AG04450 (cell line): ENCODE results near the gene PLXNA4. TPM values are rescaled to one million over a fixed set of nuclear protein-coding genes. Genes with fewer than 3 reads are reported as not detected.

Source experiments
- CTCF ChIA-PET: fragments of 300-600, 350-600 bp; formaldehyde crosslinking; extraction: SDS; loops from one replicate; lab custom pipeline; 2022; ENCODE audit warnings: antibody characterized with exemption, inconsistent platforms; lab: Charles Lee
- POLR2A ChIA-PET: fragments of 350-600 bp; formaldehyde crosslinking; extraction: SDS; loops from one replicate; lab custom pipeline; 2021; ENCODE audit warnings: antibody characterized with exemption, inconsistent platforms; lab: Yijun Ruan, JAX
- DNase-seq: peaks from one replicate; pipeline ENCODE4 v3.0.0-alpha.2; 2011; ENCODE audit warnings: low read depth, low spot score
- H3K27ac ChIP-seq: one replicate; pipeline ENCODE4 v1.5.1; 2012; ENCODE audit warnings: low read depth, low read length, control low read depth
- H3K27me3 ChIP-seq: one replicate; pipeline ENCODE4 v1.6.0; 2012; ENCODE audit warnings: low read length; ENCODE audit not compliant: control insufficient read depth, insufficient read depth
- H3K4me3 ChIP-seq: 2 replicates; pipeline ENCODE4 v1.5.1; 2011; ENCODE audit warnings: mild to moderate bottlenecking, low read depth, low read length, control low read depth
- H3K9me3 ChIP-seq: 2 replicates; pipeline ENCODE4 v1.5.1; 2012; ENCODE audit warnings: low read length; ENCODE audit not compliant: control insufficient read depth, insufficient read depth
- polyA plus RNA-seq: library from polyadenylated mRNA; depleted of rRNA; stranded (reverse); fragments of >200 nt; gene quantifications from 2 replicates; pipeline ENCODE4 v1.2.3, GENCODE V29; 2011
- TF ChIP-seq, protein P1 (sequence below): IDR thresholded peaks from 2 replicates; pipeline ENCODE4 v1.5.1; 2011; ENCODE audit warnings: low read depth, low read length, control low read depth, inconsistent platforms

PLXNA4 gene
- polyA plus RNA-seq, 1 experiment = 0.05 TPM

DNA sequence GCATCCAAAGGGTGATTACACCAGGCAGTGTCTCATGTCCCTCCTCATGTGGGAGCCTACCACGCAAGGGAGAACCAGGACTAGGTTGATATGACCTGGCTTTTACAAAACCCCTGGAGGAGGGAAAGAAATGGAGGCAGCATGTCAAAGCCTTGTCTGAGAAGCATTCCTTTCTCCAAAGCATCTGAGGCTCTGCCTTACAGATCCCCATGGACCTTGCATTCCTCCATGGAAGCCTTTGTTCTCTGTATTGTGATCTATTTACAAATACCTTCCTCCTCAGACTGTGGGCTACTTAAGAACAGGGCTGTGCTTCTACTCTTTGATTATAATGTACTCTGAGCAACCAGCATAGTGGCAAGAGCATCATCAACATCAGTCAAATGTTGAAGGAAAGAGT is 197.0 kb downstream of the PLXNA4 start:
- H3K27me3 ChIP-seq = no peaks in the 10 kb centered on the region
- TF ChIP-seq, protein P1, sequence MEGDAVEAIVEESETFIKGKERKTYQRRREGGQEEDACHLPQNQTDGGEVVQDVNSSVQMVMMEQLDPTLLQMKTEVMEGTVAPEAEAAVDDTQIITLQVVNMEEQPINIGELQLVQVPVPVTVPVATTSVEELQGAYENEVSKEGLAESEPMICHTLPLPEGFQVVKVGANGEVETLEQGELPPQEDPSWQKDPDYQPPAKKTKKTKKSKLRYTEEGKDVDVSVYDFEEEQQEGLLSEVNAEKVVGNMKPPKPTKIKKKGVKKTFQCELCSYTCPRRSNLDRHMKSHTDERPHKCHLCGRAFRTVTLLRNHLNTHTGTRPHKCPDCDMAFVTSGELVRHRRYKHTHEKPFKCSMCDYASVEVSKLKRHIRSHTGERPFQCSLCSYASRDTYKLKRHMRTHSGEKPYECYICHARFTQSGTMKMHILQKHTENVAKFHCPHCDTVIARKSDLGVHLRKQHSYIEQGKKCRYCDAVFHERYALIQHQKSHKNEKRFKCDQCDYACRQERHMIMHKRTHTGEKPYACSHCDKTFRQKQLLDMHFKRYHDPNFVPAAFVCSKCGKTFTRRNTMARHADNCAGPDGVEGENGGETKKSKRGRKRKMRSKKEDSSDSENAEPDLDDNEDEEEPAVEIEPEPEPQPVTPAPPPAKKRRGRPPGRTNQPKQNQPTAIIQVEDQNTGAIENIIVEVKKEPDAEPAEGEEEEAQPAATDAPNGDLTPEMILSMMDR = no peak
- H3K4me3 ChIP-seq = no peak overlapping the region
- CTCF ChIA-PET = no interaction called here
- POLR2A ChIA-PET = no interaction called here
- H3K9me3 ChIP-seq = no peaks in the 10 kb centered on the region
- no peak for DNase-seq
- H3K27ac ChIP-seq = no peak overlapping the region

DNA sequence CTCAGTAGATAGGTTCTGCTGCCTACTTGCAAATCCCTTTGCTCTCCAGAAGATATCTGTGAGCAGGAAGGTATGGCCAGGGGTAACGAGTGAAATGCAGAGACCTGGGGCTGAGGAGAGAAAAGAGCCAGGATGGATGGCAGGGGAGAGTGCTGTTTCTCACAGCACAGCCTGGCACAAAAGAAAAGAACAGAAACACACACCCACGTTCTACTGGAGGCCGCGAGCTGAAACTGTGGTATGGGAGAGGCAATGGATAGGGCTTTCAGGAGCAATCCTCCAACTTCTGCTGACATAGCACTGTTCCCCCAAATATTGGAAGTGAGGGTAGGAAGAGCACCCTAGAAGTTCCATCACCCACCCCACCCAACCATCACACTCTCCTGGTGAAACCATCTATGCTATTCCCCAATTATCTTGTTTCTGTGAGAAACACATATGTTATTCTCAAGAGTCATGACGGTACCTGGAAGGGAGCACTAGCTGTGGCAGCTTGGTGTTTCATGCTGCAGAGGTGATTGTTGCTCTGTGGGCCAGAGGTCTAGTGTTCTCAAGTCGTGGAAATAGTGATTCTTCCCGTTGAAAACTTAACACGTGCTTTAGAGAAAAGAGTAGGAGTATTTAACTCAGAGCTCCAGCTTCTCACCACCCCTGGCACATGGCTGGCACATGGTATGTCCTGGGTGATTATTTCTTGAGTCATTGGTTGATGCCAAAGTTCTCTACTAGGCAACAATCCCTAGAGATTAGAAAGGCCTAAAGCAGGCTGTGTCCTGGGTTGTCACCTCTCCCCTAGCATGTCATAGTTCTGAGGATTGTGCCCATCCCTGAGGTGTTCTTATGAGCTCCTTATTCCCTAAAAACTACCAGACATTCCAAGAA is 198.3 kb downstream of the PLXNA4 start:
- ChIA-PET POLR2A (no interaction called here), CTCF (no interaction called here)
- Histone ChIP-seq H3K27me3 (no peaks in the 10 kb centered on the region), H3K27ac (no peak overlapping the region), H3K9me3 (no peaks in the 10 kb centered on the region), H3K4me3 (no peak overlapping the region)
- no peak for DNase-seq
- TF ChIP-seq, protein P1 = no peak

DNA sequence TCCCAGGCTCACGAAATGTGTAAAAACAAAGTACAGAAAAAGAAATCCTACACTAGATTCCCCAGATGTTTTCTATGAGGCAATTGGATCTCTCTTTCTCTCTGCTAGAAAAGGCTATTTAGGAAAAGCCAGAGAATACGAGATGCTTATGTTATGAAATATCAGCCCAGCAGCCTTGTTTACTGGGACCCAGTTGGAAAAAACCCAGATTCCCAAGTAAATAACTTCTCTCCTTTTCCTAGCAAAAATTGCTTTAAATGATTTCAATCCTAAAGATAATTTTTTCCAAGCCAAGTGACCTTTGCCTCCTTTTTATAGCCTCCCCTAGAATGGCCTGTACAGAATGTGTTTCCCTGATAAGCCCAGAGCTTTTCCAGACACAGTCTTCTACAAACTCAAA is 199.3 kb downstream of the PLXNA4 start:
- Histone ChIP-seq H3K9me3 (no peaks in the 10 kb centered on the region), H3K27me3 (no peaks in the 10 kb centered on the region), H3K4me3 (no peak overlapping the region), H3K27ac (no peak overlapping the region)
- no peak for DNase-seq
- TF ChIP-seq, protein P1 = no peak
- CTCF ChIA-PET = no interaction called here
- POLR2A ChIA-PET = interaction anchor here (0.7 kb wide), 1 partner anchor 299 kb away, joined by 4 read pairs; no protein-coding TSS in a partner anchor

DNA sequence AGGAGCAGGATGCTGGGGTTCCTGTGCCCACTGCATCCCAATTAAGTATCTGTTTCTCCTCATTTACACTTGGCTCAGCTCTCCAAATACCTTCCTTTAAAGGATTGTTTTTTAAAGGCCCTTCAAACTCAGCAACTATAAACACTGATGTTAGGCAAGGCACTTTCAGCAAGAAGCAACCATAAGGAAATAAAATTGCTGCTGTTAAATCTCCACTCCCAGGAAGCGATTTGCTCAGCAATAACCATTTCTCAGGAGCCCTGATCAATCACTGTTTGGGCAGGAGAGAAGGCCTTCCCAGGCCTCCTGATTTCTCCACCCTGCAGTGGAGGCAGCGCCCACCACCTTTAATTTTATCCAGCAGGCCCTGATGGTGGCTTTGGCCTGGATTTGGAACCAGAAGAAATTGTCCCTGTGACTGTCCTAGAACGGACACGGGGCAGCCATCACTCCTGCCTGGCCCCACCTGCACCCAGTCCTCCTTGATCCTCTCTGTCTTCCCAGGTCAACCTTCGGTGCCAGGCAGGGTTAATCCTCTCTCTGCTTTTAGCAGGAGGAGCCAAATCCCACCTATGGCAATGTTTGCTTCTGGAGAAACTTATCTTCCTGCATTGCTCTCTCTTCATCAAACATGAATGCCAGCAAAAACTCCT is 199.8 kb downstream of the PLXNA4 start:
- Histone ChIP-seq H3K27ac (no peak overlapping the region), H3K9me3 (no peaks in the 10 kb centered on the region), H3K27me3 (no peaks in the 10 kb centered on the region), H3K4me3 (no peak overlapping the region)
- TF ChIP-seq, protein P1 = no peak
- ChIA-PET POLR2A (interaction anchor here (0.7 kb wide), 1 partner anchor 298 kb away, joined by 4 read pairs; no protein-coding TSS in a partner anchor), CTCF (no interaction called here)
- no peak for DNase-seq

DNA sequence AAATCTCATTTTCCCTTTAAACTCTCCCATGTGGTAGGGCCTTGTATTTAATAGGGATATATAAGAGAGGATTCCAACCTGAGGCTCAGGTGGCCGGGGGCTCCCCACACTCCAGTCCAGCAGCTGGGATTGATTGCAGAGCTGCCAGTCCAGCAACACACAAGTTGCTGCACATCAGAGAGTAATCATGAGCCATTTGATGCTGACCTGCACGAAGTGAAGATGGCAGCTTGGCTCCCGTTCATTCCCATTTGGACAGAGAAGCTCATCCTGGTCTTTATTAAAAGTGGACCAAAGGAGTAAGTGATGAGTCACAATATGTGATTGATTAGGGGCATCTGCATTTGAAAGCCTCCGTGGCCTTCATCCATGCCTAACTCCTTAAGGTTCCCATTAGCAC is 202.4 kb downstream of the PLXNA4 start:
- Histone ChIP-seq H3K27ac (no peak overlapping the region), H3K4me3 (no peak overlapping the region), H3K9me3 (no peaks in the 10 kb centered on the region), H3K27me3 (no peaks in the 10 kb centered on the region)
- POLR2A ChIA-PET = no interaction called here
- CTCF ChIA-PET = no interaction called here
- TF ChIP-seq, protein P1 = no peak
- no peak for DNase-seq
